Measurements from ENCODE around the gene RNF17.
A peak's percentile ranks its signal among the peaks of the same experiment; 100 is the strongest.
"Not testable (repeated sequence)": the region's sequence is repeated elsewhere in the genome, so short reads cannot be mapped to it uniquely, and the experiment has no call there.

The RNF17 gene

DNA sequence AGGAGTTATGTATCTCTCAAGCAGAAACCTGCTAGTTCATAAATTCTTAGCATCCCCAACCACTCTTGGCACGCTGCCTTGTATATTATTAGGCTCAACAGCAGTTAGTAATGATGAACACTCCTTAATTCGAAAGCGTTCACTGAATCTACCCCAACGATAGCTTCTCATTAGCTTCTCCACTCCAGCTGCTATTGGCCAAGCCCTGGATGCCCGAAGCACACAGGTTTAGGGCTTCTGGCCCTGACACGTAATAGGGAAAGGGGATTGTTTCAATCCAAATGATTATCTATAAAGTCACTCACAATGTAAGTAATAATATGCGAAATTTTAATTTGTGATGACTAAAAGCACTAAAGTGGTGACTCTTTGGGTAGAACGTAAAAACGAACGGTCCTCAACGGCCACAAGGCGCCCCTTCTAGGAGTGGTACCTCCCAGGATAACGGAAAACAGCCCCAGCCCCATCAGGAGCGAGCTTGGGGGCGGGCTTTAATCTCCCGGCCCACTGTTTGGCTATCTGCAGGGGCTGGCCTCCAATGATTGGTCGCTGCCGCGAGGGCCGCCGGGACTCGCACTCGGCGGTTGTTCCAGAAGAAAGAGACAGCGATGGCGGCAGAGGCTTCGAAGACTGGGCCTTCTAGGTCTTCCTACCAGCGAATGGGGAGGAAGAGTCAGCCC, at the start of gene RNF17:
TSS of gene RNF17 (plus strand) at position 574 of the 680 bp plus-strand sequence. CDS start at position 609, 35 bp downstream.
- no peak for DNase-seq

GRCh38 chr13:24716011-24716410, 48.0 kb upstream of the RNF17 start:
- DNase-seq = no peak

DNA sequence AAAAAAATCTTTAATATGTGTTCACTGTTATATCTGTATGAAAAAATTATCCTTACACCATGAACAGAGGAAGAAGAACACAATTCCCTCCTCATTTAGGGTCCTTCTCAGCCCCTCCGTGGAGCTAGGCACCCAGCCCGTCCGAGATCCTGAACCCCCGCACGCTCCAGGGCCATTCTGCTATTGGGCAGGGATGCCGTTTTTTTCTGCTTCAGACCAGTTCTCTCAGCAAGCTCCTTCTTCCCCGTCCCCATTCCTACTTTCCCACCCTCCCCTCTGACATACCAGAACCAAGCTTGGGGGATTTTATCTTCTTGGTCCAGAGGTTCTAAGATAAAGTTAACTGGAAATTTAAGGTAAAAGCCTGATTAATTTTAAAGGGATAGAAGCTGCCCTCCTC, 47.5 kb upstream of the RNF17 start:
- no peak for DNase-seq

GRCh38 chr13:24717217-24717616, 46.8 kb upstream of the RNF17 start:
- no peak for DNase-seq

GRCh38 chr13:24718192-24718965, 45.6 kb upstream of the RNF17 start:
- DNase-seq = no peak

- DNase-seq = no peak
Measured at GRCh38 chr13:24719139-24719538, 44.8 kb upstream of the RNF17 start.

DNA sequence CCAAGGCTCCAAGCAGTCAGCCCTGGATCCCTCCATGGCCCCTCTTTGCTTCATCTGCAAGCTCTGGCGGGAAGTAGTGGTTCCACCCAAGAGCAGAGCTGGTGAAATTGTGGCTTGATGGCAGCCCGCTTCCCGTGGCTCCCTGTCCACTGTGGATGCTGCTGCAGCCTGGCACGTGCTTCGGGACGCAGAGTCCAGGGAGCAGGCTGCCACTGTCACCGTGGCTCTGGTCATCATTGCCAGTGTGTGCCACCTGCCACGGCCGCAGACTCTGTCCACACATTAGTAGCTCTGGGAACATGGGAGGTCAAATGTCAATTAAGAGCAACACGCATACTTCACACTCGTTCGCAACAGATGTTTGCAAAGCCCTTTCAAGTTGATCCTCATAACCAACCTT, 40.8 kb upstream of the RNF17 start:
- no peak for DNase-seq

- no peak for DNase-seq
Measured at GRCh38 chr13:24724714-24725113, 39.3 kb upstream of the RNF17 start.

GRCh38 chr13:24725379-24725778, 38.6 kb upstream of the RNF17 start:
- DNase-seq = no peak

DNA sequence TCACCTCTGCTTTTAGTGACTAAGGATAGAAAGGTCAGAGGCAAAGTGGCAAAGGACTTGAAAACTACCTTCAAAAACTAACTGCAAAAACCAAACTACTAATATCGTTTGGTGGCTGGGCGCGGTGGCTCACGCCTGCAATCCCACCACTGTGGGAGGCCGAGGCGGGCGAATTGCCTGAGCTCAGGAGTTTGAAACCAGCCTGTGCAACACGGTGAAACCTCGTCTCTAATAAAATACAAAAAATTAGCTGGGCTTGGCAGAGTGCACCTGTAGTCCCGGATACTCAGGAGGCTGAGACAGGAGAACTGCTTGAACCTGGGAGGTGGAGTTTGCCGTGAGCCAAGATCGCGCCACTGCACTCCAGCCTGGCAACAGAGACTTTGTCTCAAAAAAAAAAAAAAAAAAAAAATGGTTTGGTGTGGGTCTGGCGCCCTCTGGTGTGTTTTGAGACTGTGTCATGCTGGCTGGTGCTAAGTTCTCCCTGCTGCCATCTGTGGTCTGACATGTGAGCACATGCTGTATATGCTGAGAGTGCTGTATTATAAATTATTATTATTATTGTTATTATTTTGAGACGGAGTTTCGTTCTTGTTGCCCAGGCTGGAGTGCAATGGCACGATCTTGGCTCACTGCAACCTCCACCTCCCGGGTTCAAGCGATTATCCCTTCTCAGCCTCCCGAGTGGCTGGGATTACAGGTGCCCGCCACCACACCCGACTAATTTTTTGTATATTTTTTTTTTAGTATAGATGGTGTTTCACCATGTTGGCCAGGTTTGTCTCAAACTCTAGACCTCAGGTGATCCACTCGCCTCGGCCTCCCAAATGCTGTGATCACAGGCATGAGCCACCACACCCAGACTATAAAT, 36.0 kb upstream of the RNF17 start:
- peak; percentile 25 to 80 (median 62) for DNase-seq

DNA sequence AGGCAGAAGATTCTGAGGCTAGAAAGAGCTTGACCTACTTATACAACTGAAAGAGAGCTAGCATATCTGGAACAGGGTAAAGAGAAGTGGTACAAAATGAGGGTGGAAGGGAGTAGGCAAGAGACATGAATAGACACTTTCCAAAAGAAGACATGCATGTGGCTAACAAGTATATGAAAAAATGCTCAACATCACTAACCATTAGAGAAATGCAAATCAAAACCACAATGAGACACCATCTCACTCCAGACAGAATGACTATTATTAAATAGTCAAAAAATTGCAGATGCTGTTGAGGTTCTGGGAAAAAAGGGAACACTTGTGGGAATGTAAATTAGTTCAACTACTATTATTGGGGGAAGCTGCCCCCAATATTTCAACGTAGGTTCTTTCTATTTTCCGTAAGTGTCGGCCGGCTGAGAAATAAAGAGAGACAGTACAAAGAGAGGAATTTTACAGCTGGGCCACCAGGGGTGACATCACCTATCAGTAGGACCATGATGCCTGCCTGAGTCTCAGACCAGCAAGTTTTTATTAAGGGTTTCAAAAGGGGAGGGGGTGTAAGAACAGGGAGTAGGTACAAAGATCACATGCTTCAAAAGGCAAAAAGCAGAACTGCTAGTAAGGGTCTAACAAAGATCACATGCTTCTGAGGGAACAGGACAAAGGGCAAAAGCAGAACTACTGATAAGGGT, 32.9 kb upstream of the RNF17 start:
- not testable (repeated sequence) for DNase-seq

DNA sequence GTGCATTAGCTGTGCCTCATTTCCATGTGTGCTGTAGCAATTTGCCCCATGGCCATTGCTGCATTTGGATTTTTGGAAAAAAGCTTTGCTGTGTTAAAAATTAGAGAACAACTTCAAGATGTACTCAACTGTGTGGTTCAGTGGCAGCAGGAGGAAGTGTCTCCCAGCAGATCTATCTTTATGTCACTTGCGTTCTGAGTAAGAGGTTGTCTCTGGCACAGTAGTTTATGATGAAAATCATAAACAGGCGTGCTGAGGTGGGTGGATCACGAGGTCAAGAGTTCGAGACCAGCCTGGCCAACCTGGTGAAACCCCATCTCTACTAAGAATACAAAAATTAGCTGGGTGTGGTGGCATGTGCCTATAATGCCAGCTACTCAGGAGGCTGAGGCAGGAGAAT, 29.0 kb upstream of the RNF17 start:
- DNase-seq = no peak

DNA sequence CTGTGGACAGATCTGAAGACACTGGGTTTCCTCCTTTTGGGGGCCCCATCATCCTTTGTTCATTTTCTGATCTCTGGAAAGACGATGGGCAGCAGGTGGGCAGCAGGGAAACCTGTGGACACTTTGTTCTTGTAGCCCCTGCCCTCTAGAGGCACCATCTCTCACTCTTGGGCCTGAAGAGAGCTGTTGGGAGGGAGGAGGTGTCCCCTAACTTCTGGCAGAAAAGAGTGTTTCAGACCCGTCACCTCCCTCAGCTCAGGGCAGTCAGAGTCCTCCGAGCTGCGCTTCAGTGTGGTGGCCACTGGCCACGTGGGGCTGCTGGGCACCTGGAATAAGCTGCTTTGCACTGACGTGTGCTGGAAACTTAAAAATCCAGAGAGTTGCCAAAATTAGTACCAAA, 26.9 kb upstream of the RNF17 start:
- DNase-seq = no peak

GRCh38 chr13:24738366-24738847, 25.6 kb upstream of the RNF17 start:
- no peak for DNase-seq

GRCh38 chr13:24740014-24740890, 23.7 kb upstream of the RNF17 start:
- DNase-seq = no peak

GRCh38 chr13:24741016-24741662, 22.8 kb upstream of the RNF17 start:
- DNase-seq = no peak

DNA sequence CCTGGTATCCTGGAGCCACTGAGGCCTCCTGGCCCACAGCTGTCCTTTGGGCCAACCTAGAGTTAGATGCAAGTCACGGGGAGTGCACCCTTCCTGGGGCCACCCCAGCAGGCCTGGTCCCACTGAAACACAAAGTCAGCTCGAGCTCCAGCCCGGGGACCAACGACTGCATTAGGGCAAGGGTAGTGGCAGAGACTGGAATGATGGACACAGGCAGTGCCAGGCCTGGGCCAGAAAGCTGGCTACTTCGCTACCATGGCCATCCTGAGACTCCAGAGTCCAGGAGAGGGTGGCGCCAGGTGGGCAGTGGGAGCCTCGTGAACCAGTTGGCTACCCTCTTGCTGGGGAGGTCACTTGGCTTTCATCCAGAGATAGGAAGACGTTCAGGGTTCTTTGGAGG, 22.2 kb upstream of the RNF17 start:
- no peak for DNase-seq

DNA sequence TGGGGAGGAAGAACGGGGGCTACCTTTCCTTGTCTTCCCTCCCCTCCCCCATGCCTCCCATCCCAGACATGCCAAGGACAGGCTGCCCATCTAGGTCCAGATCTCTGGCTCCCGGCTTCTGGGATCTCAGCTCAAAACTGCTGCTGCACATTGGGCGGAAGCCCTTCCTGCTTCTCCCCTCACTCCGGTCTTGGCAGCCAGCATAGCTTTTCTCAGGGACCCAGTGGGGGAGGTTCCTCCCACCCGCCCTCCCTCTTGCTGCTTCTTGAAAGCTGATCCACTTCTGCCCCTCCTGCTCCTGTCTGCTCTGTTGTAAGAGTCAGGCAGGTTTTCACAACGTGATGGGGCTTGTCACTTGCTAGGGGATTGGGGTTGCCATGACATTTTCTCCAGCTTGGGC, 21.7 kb upstream of the RNF17 start:
- DNase-seq = no peak

DNA sequence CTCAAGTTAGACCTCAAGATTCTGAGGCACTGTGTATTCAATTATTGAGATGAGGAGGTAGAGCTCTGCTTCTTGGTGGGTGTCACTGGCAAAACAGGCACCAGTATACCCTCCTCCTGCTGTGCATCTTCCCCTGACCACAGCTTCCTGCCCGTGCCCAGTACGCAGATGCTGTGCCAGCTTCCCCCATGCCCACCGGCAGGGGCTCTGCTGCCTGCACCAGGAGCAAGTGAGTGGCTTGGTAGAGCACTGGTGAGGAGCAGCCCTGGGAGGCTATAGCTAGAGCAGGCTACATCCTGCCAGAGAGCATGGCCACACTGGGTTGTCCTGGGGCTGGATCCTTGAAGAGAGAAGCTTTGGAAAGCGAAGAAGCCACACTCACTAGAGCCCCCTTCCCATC, 21.0 kb upstream of the RNF17 start:
- DNase-seq = no peak

- DNase-seq = no peak
Measured at GRCh38 chr13:24744247-24744646, 19.7 kb upstream of the RNF17 start.

DNA sequence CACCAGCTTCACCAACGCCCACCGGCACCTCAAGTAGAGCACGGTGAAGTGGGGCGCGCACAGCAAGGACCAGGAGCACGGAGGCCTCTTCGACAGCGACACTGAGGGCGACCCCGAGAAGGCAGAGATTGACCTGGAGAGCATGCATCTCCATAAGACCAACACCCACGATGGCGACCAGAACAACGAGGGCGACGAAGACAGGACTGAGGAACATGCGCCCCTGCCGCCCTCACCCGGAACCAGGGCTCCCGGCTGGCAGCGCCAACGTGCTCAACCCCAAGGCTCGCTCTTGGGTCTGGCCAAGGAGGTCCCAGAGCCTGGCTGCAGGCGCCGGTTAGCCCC, 18.5 kb upstream of the RNF17 start:
- no peak for DNase-seq
